ENCODE measurements around the gene C1QTNF2.
A peak's percentile ranks its signal among the peaks of the same experiment; 100 is the strongest.

Gene C1QTNF2

GRCh38 chr5:160369990-160370712, at the start of gene C1QTNF2:
C1QTNF2 (minus strand) TSS chr5:160370626; CDS start chr5:160355011, 15,615 bp downstream.
- no peak for DNase-seq (ENCODE audit: low read depth, low spot score)

GRCh38 chr5:160420331-160420610, 49.8 kb upstream of the C1QTNF2 start:
- DNase-seq (ENCODE audit: low read depth, low spot score): no peak

- DNase-seq (ENCODE audit: low read depth, low spot score): no peak
Measured at GRCh38 chr5:160419458-160420330, 49.3 kb upstream of the C1QTNF2 start.

GRCh38 chr5:160418561-160419457, 48.4 kb upstream of the C1QTNF2 start, which contains the start of gene SLU7:
SLU7 (minus strand) TSS chr5:160419081; CDS start chr5:160415294, 3,787 bp downstream.
- peak; percentile 85 for DNase-seq (ENCODE audit: low read depth, low spot score)

- peak; percentile 21 for DNase-seq (ENCODE audit: low read depth, low spot score)
Measured at GRCh38 chr5:160399402-160400353, 29.3 kb upstream of the C1QTNF2 start, which contains the start of gene FAM200C. FAM200C (minus strand) TSS chr5:160400054; CDS start chr5:160395490, 4,564 bp downstream.

GRCh38 chr5:160398806-160399205, 28.4 kb upstream of the C1QTNF2 start:
- no peak for DNase-seq (ENCODE audit: low read depth, low spot score)

GRCh38 chr5:160397492-160397891, 27.1 kb upstream of the C1QTNF2 start:
- DNase-seq (ENCODE audit: low read depth, low spot score): no peak

GRCh38 chr5:160395111-160395510, 24.7 kb upstream of the C1QTNF2 start:
- DNase-seq (ENCODE audit: low read depth, low spot score): no peak

GRCh38 chr5:160390787-160391696, 20.6 kb upstream of the C1QTNF2 start:
- no peak for DNase-seq (ENCODE audit: low read depth, low spot score)

- no peak for DNase-seq (ENCODE audit: low read depth, low spot score)
Measured at GRCh38 chr5:160387445-160387844, 17.0 kb upstream of the C1QTNF2 start.

- no peak for DNase-seq (ENCODE audit: low read depth, low spot score)
Measured at GRCh38 chr5:160385496-160385895, 15.1 kb upstream of the C1QTNF2 start.

GRCh38 chr5:160384681-160385080, 14.3 kb upstream of the C1QTNF2 start:
- no peak for DNase-seq (ENCODE audit: low read depth, low spot score)

GRCh38 chr5:160382346-160382745, 11.9 kb upstream of the C1QTNF2 start:
- DNase-seq (ENCODE audit: low read depth, low spot score): no peak

- DNase-seq (ENCODE audit: low read depth, low spot score): no peak
Measured at GRCh38 chr5:160380041-160380440, 9.6 kb upstream of the C1QTNF2 start.

GRCh38 chr5:160379511-160379910, 9.1 kb upstream of the C1QTNF2 start:
- DNase-seq (ENCODE audit: low read depth, low spot score): no peak

GRCh38 chr5:160378330-160378729, 7.9 kb upstream of the C1QTNF2 start:
- no peak for DNase-seq (ENCODE audit: low read depth, low spot score)

GRCh38 chr5:160377651-160378050, 7.2 kb upstream of the C1QTNF2 start:
- no peak for DNase-seq (ENCODE audit: low read depth, low spot score)

- DNase-seq (ENCODE audit: low read depth, low spot score): no peak
Measured at GRCh38 chr5:160376416-160376815, 6.0 kb upstream of the C1QTNF2 start.

GRCh38 chr5:160375701-160376100, 5.3 kb upstream of the C1QTNF2 start:
- no peak for DNase-seq (ENCODE audit: low read depth, low spot score)

GRCh38 chr5:160375166-160375565, 4.7 kb upstream of the C1QTNF2 start:
- no peak for DNase-seq (ENCODE audit: low read depth, low spot score)
